Endothelial cell (in vitro differentiated cells): ENCODE data around the gene PLA2G2D. TPM values are rescaled to one million over a fixed set of nuclear protein-coding genes. Genes with fewer than 3 reads are reported as not detected.

Experiments used
- DNase-seq: peaks from one replicate; pipeline ENCODE4 v3.0.0; 2021; ENCODE audit warnings: low spot score
- H3K27ac Mint-ChIP-seq: one replicate; pipeline ENCODE4 v1.8.0; 2021; ENCODE audit warnings: mixed read lengths, inconsistent platforms; ENCODE audit not compliant: unreplicated experiment
- H3K27me3 Mint-ChIP-seq: one replicate; pipeline ENCODE4 v1.8.0; 2021; ENCODE audit warnings: mild to moderate bottlenecking, moderate library complexity, mixed read lengths, inconsistent platforms; ENCODE audit not compliant: unreplicated experiment
- H3K36me3 Mint-ChIP-seq: one replicate; pipeline ENCODE4 v1.8.0; 2021; ENCODE audit warnings: mild to moderate bottlenecking, low read depth, mixed read lengths, inconsistent platforms; ENCODE audit not compliant: unreplicated experiment
- H3K4me1 Mint-ChIP-seq: one replicate; pipeline ENCODE4 v1.8.0; 2021; ENCODE audit warnings: mild to moderate bottlenecking, mixed read lengths, inconsistent platforms; ENCODE audit not compliant: unreplicated experiment
- H3K4me3 Mint-ChIP-seq: one replicate; pipeline ENCODE4 v1.8.0; 2021; ENCODE audit warnings: mild to moderate bottlenecking, mixed read lengths, inconsistent platforms; ENCODE audit not compliant: unreplicated experiment
- H3K9me3 Mint-ChIP-seq: one replicate; pipeline ENCODE4 v1.8.0; 2021; ENCODE audit warnings: mixed read lengths, inconsistent platforms; ENCODE audit not compliant: unreplicated experiment
- total RNA-seq: library from RNA; stranded (reverse); fragmentation: NEBNext Ultra II Directional; extraction: Animal tissue kit (Norgen Biotek cat#: 25700); gene quantifications from one replicate; pipeline ENCODE4 v1.2.1, GENCODE V29; 2021; ENCODE audit not compliant: unreplicated experiment
- TF ChIP-seq, protein P1 (sequence below): fragments of 200-600 bp; sonication (generic); IDR thresholded peaks from one replicate; pipeline ENCODE4 v1.5.0; 2021; ENCODE audit warnings: antibody characterized with exemption; ENCODE audit not compliant: unreplicated experiment

PLA2G2D gene
- total RNA-seq, 1 donor from 2014 or later, result not detected

- no peak for DNase-seq
- H3K9me3 Mint-ChIP-seq, result no peaks in the 10 kb centered on the region
- no peaks in the 10 kb centered on the region for H3K4me1 Mint-ChIP-seq
- H3K27ac Mint-ChIP-seq, result no peak overlapping the region
- no peak overlapping the region for H3K4me3 Mint-ChIP-seq
- no peaks in the 10 kb centered on the region for H3K36me3 Mint-ChIP-seq
- TF ChIP-seq, protein P1, sequence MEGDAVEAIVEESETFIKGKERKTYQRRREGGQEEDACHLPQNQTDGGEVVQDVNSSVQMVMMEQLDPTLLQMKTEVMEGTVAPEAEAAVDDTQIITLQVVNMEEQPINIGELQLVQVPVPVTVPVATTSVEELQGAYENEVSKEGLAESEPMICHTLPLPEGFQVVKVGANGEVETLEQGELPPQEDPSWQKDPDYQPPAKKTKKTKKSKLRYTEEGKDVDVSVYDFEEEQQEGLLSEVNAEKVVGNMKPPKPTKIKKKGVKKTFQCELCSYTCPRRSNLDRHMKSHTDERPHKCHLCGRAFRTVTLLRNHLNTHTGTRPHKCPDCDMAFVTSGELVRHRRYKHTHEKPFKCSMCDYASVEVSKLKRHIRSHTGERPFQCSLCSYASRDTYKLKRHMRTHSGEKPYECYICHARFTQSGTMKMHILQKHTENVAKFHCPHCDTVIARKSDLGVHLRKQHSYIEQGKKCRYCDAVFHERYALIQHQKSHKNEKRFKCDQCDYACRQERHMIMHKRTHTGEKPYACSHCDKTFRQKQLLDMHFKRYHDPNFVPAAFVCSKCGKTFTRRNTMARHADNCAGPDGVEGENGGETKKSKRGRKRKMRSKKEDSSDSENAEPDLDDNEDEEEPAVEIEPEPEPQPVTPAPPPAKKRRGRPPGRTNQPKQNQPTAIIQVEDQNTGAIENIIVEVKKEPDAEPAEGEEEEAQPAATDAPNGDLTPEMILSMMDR, result peak; percentile 29
- H3K27me3 Mint-ChIP-seq, result no peaks in the 10 kb centered on the region
Observed at GRCh38 chr1:20087668-20088067, 31.7 kb downstream of the PLA2G2D start.

DNA sequence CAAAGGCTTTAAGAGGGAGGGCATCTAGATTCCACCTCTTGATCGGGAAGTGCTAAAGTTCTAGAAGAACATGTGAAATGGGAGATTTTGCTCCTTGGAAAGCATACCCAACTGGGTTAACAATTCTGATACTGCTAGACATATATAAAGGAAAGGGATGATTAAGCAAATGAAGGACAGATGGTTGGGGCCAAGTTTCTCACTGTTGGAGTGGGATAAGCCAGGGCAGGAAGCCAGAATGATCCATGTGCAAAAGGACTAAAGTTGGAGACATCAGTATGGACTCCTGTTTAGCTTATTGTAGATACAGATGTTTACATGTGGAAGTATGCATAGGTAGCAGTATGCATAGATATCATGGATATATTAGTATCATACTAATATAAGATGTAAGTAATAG is 32.5 kb downstream of the PLA2G2D start:
- TF ChIP-seq, protein P1, result no peak
- Mint-ChIP-seq H3K27me3 (no peaks in the 10 kb centered on the region), H3K4me1 (no peaks in the 10 kb centered on the region), H3K27ac (no peak overlapping the region), H3K36me3 (no peaks in the 10 kb centered on the region), H3K4me3 (no peak overlapping the region), H3K9me3 (no peaks in the 10 kb centered on the region)
- no peak for DNase-seq

GRCh38 chr1:20083178-20083944 is 36.0 kb downstream of the PLA2G2D start:
- peaks cover 18% of the 10 kb centered on the region for H3K4me1 Mint-ChIP-seq
- H3K36me3 Mint-ChIP-seq, result no peaks in the 10 kb centered on the region
- H3K9me3 Mint-ChIP-seq, result no peaks in the 10 kb centered on the region
- DNase-seq, result no peak
- no peak overlapping the region for H3K27ac Mint-ChIP-seq
- TF ChIP-seq, protein P1, result no peak
- H3K27me3 Mint-ChIP-seq, result no peaks in the 10 kb centered on the region
- no peak overlapping the region for H3K4me3 Mint-ChIP-seq

- Mint-ChIP-seq H3K4me1 (peaks cover 18% of the 10 kb centered on the region), H3K4me3 (no peak overlapping the region), H3K36me3 (no peaks in the 10 kb centered on the region), H3K9me3 (no peaks in the 10 kb centered on the region), H3K27me3 (no peaks in the 10 kb centered on the region), H3K27ac (no peak overlapping the region)
- TF ChIP-seq, protein P1, result no peak
- DNase-seq, result no peak
Observed at GRCh38 chr1:20082772-20083171, 36.6 kb downstream of the PLA2G2D start.

GRCh38 chr1:20081353-20081810 is 38.0 kb downstream of the PLA2G2D start:
- H3K4me1 Mint-ChIP-seq, result peaks cover 18% of the 10 kb centered on the region
- no peak overlapping the region for H3K27ac Mint-ChIP-seq
- H3K4me3 Mint-ChIP-seq, result no peak overlapping the region
- no peak for DNase-seq
- TF ChIP-seq, protein P1, result no peak
- peaks cover 3% of the 10 kb centered on the region for H3K27me3 Mint-ChIP-seq
- no peaks in the 10 kb centered on the region for H3K9me3 Mint-ChIP-seq
- no peaks in the 10 kb centered on the region for H3K36me3 Mint-ChIP-seq
